ENCODE measurements around the gene MAST4.

Gene MAST4

DNA sequence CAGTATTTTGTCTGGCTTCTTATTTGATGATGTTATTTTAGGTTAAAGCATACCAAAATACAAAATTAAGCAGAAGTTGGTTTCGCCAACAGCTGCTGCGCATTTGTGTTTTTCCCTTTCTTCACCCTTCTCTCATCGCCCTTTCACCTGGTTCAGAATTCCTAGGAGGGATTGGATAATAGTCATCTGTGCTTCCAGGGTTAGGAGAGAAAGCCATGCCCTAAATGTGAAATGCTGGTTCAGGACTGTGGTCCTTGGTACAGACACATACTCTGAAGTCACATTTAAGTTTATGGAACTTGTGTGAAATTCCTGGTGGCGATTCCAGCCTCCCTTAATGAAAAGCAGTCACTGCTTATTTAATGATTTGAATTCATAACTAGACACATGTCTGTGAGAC lies 7.7 kb downstream of the MAST4 start:
- no peak for DNase-seq (ENCODE audit: low read depth)

DNA sequence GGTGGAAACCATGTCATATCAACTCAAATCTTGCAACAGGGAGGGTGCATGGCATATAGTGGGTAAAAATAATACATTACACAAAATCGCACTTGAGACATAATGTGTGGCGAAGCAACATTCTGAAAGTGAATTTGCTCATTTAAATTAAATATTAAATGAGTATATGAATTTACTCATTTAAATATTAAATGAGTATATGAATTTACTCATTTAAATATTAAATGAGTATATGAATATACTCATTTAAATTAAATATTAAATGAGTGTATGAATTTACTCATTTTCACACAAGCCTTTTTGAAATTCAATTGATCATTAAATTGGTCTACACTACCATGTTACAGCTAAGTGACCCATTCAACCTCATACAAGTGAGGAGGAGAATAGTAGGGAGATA lies 10.5 kb downstream of the MAST4 start:
- DNase-seq (ENCODE audit: low read depth): no peak

DNA sequence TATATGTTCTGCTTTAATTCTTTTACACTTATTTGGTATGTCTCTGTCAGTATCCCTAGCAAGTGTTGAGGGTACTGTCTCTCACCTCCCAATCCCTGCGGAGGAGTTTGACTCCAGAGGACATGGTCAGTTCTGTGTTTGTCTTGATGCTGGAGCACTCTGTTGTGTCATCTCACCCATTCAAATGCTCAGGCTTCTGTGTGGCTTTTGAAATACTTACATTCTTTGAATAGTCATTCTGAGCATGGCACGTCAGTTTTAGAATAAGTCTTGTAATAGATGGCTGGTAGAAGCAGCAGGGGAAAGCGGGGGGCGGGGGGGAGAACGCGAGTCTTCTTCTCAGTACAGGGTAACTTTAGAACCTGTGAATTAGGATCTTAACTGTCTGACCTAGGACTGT lies 12.3 kb downstream of the MAST4 start:
- DNase-seq (ENCODE audit: low read depth): no peak

DNA sequence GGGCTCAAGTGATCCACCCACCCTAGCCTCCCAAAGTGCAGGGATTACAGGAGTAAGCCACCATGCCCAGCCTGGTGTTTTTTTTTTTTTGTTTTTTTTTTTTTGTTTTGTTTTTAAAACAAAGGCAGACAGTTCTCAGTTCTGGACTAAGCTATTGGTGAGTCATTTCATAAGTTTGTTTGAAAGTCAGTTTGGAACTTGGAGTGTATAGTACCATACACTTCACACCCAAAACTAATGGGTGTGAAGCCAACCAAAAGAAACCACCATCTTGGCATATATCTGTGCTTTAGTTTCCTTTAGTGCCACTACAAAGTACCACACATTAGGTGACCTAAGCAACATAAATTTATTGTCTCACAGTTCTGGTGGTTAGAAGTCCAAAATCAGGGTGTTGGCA lies 13.4 kb downstream of the MAST4 start:
- no peak for DNase-seq (ENCODE audit: low read depth)

DNA sequence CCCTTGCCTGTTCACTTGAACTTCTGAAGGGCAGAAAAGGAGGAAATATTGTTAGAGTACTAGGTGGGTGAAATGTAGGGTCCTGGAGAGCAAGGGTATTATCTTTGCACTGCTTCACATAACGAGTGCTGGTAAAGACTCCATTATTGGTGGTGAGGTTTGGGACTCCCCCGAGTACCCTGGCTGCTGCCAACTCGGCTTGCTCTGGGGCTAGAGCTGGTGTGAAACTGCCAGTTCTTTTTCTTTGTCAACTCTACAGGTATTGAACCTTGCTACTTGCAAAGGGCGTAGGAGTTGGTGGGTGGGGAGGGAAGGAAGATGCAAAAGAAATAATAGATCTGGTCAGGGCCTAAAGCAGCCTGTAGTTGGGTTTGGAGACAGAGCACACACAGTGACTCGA lies 16.0 kb downstream of the MAST4 start:
- no peak for DNase-seq (ENCODE audit: low read depth)

DNA sequence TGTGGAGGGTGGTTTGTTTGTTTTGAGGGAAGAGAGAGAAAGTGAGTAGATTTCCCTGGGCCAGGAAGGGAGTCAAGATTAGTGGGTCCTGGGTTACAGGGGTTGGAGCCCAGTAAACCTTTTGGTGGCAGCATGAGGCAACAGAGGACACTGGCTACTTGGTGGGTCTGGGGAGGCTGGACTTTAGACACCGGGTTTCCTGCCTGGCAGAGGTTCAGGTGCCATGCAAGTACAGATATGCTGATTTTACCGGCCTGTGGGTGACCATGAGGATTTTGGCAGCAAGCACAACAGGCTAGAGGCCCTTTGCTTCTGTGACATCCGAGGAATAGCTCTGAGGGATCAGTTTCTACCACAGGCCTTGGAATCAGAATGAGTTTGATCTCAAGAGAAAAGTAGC lies 18.9 kb downstream of the MAST4 start:
- no peak for DNase-seq (ENCODE audit: low read depth)

DNA sequence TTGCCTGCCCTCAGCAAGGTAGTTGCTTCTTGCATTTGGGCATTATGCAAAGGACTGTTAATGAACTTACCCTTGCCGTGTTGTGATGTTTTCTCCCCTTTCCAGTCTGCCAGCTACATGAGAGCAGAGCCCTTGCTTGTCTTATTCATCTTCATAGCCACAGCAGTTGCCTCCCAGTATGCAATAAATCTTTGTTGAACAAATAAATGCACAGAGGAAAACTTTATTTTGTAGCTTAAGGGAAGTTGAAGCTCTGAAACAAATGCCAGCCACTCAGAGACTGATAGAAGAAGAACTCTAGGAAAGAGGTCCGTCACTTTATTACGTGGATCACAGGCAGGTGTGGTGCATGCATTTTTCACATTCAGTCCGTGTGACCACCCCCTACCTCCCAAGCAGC lies 19.7 kb downstream of the MAST4 start:
- DNase-seq (ENCODE audit: low read depth): no peak

DNA sequence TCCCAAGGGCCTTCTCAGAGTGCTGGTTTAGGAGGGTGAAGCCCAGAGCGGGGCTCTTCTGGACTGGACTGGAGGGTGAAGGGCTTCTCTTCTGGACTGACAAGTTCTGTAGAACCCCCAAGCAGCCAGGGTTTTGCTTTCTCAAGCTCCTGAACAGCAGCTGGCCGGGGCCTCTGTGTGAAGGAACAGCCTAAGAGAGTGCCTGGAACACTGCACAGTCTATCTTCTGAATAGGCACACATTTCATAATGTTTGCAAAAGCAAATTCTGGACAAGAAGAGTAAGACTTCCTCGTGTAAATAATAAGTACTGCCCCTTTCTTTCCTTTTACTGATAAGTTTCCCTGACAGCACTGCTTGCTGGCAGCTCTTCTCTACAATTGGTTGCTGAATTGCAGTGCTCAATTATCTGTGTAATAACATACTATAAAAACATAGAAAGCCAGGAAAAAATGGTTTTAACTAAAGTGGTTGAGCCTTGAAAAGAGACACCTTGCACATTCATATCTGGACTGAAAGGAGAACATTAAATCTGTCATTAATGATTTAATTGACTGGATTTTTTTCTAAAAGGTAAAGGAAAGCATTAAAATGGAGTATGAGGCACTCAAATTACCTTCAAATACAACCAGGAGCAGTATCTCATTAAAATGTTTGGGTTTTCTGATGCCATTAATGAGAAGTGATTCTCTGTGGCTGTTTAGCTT lies 20.5 kb downstream of the MAST4 start:
- DNase-seq (ENCODE audit: low read depth): no peak

DNA sequence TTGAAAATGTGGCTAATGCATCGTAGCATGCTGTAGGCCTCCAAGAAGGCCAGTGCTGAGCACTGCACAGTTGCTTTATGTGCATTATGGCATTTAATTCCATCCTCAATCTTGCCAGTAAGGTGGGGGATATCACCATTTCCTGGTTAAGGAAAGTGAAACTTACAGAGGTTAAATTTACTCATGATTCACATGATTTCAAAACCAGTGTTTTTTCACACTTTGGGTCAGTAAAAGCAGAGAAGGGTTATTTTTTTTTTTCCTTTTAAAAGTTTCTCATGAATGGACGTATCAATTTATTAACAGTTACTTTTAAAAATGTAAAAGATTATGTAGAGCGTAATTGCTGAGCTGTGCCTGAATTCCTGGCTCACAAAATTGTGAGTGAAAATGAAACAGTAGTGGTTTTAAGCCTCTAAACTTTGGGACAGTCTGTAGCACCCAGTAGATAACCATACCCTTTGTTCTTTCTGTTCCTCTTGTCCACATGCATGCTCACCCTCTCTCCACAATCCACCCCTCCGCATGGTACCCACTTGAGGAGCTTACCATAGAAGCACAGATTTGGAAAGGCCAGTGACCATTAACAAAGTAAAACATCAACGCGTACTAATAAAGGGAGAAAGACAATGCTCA lies 21.2 kb downstream of the MAST4 start:
- no peak for DNase-seq (ENCODE audit: low read depth)

DNA sequence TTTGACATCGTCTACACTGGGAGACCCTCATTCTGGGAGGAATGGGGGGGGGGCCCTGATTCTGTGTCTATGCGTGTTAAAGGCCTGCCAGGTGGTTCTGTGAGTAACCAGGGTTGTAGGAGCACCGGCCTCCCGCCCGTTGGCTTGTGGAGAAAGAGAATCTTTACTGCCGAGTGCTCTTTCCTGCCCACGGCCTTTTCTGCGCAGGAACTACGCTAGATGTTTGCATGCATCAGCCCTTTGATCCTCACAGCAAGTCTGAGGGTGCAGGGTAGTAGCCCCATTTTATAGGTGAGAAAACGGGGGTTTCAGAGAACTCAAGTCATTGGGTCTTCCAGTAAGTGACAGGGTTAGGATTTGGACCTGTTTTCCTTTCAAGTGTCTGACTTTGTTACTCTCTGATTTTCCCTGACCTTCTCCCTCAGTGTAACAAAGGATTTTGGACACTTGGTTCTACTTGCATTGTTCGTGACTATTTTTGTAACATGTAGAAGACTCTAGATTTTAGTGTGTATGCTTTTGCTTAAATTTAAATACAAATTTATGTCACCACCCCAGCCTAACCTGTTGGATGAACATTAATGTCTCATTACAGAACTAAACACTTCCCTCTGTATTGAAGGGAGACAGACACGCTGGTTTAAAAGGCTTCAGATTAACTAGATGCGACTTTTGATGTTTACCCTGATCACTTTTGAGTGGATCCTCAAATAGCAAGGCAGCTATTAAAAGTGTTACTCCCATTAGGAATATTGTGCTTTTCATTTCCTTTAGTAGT lies 22.0 kb downstream of the MAST4 start:
- DNase-seq (ENCODE audit: low read depth): no peak

DNA sequence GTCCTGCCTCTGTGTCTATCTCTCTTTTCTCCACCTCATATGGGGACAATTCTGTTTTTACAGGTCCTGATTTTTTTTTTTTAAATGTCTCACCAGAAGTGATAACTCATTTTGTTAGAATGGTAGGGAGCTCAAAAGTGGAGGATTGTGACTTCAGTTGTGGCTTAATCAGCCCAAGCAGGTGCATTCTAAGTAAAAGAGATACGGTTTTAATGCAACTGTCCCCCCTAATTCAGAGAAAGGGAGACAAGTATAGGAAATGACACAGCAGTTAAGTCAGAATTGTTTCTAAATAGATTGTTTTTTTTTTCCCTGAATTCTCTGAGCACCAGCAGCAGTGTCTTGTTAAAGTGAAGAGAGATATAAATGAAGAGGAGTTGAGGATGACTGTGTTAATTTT lies 24.5 kb downstream of the MAST4 start:
- no peak for DNase-seq (ENCODE audit: low read depth)

DNA sequence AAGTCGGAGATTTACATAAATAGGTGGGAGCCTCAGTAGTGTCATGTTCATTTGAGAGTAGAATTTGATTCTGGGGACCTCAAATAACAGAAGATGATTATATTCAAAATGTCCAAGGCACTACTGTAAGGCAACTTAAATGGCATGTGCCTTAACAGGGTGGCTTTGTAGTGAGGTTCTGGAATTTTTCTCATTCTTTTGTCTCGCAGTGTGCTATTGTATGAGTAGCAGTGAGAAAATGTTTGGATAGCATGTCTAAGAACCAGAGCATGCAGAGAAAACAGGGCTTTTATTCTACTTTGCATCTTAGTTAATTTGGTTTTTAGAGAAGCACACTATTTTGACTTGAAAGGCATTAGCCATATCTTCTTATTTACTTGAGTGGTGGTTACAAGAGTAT lies 25.0 kb downstream of the MAST4 start:
- DNase-seq (ENCODE audit: low read depth): no peak

DNA sequence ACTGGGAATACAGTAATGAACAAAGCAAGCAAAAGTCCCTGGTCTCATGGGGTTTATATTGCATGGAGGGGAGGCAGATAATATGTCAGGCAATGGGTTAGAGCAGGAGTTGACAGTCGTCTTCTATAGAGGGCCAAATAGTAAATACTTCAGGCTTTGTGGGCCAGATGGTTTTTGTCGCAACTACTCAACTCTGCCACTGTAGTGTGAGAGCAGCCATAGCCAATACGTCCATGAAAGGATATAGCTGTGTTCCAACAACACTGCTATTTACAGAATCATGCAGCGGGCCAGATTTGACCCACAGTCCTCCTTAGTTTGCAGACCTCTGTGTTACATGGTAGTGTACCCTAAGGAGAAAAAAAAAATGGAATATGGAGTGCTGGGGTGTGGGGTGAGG lies 25.5 kb downstream of the MAST4 start:
- no peak for DNase-seq (ENCODE audit: low read depth)

DNA sequence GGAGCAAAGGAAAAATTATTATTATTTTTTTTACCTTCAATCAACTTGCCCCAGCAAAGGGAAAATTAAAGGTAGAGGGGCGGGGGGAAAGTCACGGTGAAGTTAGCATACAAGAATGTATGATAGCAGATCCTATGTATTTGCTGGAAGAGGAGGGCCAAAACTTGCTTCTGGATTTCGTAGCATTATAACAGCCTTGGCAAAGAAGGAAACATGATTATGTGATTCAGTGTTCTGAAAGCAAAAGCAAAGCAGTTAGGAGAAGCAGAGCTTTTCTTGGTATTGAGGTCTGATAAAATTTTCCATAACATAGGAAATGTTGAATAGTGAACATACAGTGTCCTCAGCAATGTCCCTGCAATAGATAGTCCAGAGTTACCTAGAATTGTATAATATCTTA lies 32.4 kb downstream of the MAST4 start:
- no peak for DNase-seq (ENCODE audit: low read depth)

DNA sequence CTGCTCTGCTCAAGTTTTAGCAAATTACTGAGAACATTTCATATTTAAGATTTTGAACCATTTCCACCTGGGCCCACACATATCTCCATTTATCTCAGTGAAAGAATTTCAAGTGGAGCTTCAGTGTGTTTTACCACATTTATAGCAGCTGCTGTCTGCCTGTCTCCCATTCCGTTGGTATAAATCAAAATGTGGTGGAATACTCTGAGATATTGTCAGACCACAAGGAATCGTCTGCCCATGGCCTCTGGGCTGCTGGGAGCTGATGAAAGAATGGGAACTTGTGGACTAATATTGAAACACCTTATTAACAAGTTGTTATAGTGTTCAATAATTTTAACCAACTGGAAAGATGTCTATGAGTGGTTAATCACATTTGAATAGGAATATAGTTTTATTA lies 33.3 kb downstream of the MAST4 start:
- DNase-seq (ENCODE audit: low read depth): no peak

DNA sequence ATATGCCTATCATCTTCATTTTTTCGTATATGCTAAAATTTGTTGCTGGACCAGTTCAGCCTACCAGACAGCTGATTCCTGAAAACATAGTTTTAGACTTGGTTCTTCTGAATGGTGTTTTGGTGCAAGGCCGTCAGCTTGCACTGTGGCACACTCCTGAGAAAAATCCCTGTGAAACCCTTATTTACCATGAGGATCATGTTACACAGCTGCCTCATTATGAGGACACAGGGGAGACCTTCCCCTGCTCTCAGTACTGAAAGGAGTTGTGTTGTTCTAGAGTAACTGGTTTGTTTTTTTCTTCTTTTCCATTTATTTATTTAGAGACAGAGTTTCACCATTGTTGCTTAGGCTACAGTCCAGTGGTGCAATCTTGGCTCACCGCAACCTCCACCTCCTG lies 37.6 kb downstream of the MAST4 start:
- no peak for DNase-seq (ENCODE audit: low read depth)

DNA sequence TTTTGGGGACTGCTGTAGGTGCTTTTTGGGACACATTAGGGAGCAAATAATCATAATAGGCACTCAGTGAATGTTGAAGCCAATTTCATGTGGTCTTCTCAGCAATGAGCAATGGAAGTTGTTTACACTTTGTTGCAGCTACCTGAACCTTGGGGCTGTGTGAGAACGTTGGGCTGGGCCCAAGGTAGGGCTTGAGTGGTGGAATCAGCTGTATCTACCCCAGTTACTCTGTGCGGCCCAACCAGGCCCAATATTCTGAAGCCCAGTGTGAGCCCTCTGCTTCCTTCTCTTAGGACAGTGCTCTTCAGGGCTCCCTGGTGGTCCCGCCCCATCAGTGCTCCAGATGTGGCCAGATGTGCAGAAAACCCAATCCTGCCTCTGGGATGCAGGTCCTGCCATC lies 38.4 kb downstream of the MAST4 start:
- DNase-seq (ENCODE audit: low read depth): no peak

DNA sequence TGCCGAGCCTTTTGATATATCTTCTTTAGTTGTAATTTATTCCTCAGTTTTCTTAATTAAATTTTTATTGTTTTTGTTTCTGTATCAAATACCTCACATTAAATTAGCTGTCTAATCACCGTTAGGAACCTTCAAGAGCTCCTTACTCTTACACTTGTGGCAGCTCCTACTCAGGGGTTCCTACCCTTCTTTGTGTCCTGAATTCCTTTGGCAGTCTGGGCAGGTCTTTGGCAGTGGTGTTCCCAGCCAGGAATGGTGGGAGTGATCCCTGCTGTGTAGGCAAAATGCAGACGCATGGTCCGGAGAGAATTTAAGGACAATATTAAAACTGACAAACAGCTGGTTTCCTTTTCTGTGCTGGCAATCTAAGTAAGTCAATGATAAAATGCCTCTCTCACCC lies 41.8 kb downstream of the MAST4 start:
- no peak for DNase-seq (ENCODE audit: low read depth)

DNA sequence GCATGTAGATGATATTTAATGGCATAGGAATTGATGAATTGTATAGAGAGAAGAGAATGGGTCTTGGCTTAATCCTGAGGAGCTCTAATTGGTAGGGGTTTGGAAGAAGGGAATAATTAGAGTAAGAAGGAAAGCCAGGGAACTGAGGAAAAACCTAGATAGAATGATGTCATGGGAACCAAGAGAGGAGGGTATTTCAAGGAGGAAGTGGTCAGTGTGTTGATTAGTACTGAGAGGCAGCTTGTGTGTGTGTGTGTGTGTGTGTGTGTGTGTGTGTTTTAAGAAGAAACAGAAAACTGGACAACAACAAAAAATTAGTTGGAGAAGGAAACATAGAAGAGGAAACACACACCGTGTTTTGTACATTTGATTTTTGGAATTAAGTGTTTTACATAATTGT lies 42.8 kb downstream of the MAST4 start:
- DNase-seq (ENCODE audit: low read depth): no peak

DNA sequence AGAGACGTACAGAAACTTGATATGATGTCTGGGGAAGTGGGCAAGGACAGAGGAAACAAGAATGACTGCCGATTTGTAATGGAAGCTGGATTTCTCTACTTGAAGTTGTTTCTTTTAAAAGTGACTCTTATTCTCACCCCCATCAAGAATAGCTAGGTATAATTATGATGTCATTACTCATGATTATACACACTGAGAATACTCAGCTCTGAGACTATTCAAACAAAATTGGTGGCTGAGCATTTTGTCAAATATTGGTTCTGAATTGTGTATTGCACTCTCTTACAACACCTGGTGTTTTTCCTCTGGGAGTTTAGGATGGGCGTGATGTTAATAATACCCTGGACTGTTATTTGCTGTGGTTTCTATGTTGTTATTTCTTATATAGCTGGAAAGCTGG lies 46.3 kb downstream of the MAST4 start:
- DNase-seq (ENCODE audit: low read depth): no peak

DNA sequence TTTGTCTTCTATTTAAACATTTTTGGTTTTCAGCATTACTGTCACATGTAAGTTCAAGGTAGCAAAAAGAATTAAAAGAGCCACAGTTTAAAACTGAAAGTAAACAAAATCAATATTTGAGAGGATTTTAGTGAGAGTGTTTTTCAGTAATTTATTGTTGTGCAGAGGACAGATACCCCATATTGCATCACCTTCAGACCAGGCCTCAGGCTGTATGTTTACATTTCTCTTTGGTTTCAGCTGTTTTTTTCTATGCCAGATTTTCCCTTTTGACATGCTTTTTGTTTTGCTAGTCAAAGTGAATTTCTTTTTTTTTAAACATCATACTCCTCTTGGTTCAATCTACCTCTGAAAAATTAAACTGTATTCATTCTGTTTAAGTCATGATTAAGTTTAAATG lies 47.2 kb downstream of the MAST4 start:
- DNase-seq (ENCODE audit: low read depth): no peak

DNA sequence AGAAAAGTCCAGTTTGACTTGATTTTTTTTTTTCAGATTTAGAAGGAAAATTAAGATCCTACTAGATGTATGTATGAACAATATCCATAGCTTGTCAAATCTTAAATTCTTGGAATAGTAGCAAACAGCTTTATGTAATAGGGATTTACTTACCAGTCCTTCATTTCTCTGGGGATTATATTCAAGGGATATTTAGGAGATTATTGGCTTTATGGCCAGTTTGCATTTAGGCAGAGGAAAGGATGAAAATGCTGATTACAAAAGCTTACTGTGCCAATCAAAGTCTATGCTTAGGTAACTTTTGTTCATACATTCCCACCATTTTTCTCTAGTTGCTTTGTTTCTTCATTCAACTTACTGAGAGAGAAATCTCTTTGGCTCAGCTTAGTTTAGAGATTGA lies 47.9 kb downstream of the MAST4 start:
- DNase-seq (ENCODE audit: low read depth): no peak

DNA sequence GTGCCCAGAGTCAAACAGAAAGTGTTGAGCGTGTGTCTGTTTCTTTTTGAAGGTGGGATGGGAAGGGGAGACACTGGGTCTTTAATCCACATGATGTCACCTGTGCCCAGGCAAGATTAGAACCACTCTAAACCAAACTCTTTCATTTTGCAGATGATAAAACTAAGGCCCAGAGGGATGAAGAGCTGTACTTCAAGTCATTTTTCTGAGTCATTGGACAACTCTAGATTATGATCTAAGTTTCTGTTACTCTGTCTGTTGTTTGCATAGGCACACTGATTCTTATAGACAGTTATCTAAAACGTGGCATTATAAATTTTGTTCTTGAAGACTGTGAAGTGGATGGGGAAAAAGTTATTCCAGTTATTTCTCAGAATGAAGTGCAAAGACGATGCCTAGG lies 48.8 kb downstream of the MAST4 start:
- no peak for DNase-seq (ENCODE audit: low read depth)

DNA sequence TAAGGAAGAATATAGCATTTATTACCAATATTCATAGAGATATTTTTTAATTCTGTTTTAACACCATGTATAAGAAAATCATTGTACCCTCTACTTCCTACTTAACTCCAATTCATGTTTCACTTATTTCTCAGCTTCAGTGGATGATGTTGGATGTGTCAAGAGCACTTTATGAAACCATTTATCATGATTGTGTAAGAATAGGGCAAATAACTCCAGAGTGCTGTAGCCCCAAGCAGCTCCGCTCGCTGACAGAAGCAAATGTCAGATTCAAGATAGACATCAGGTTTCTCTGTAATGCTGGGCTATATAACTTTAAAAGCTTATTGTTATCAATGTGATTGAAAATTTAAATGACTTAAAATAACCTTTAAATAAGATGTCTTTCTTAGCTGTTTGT lies 50.4 kb downstream of the MAST4 start:
- DNase-seq (ENCODE audit: low read depth): no peak

All from fibroblast of the conjunctiva (primary cell).